SK-N-MC (cell line): ENCODE data around the gene RNASEH1.

Experiments
- DNase-seq: peaks from one replicate; pipeline ENCODE4 v3.0.0-alpha.2; 2011; ENCODE audit warnings: low read depth, low spot score
- H3K27ac ChIP-seq: fragments of 200-600 bp; sonication (generic); 2 replicates; pipeline ENCODE4 v1.5.1; 2016; ENCODE audit warnings: mixed run types
- H3K36me3 ChIP-seq: fragments of 200-600 bp; sonication (generic); 2 replicates; pipeline ENCODE4 v1.6.1; 2017; ENCODE audit warnings: antibody characterized with exemption, low read length, mixed read lengths; ENCODE audit not compliant: insufficient read depth
- H3K4me3 ChIP-seq: fragments of 200-600 bp; sonication (generic); 2 replicates; pipeline ENCODE4 v1.5.1; 2016
- H3K9ac ChIP-seq: fragments of 200-600 bp; sonication (generic); 2 replicates; pipeline ENCODE4 v1.8.0; 2017; ENCODE audit warnings: mixed run types, mixed read lengths; ENCODE audit not compliant: insufficient read length
- H3K9me3 ChIP-seq: fragments of 200-600 bp; sonication (generic); 2 replicates; pipeline ENCODE4 v1.6.1; 2017; ENCODE audit warnings: low read depth, mild to moderate bottlenecking, antibody characterized with exemption, low read length, moderate library complexity, mixed read lengths
- EZH2 ChIP-seq: fragments of 200-600 bp; sonication (generic); IDR thresholded peaks from one replicate; pipeline ENCODE4 v1.6.1; 2017; ENCODE audit warnings: antibody characterized with exemption
- FOXP2 ChIP-seq: optimal IDR thresholded peaks from 2 replicates; pipeline ENCODE3; 2011; ENCODE audit warnings: mild to moderate bottlenecking, moderate library complexity; ENCODE audit not compliant: insufficient read depth; ENCODE audit errors: extremely low read length, control extremely low read depth
- POLR2AphosphoS5 ChIP-seq: IDR thresholded peaks from 2 replicates; pipeline ENCODE4 v1.6.1; 2012; ENCODE audit warnings: mild to moderate bottlenecking, low read depth, low read length, borderline replicate concordance

Gene RNASEH1

DNA sequence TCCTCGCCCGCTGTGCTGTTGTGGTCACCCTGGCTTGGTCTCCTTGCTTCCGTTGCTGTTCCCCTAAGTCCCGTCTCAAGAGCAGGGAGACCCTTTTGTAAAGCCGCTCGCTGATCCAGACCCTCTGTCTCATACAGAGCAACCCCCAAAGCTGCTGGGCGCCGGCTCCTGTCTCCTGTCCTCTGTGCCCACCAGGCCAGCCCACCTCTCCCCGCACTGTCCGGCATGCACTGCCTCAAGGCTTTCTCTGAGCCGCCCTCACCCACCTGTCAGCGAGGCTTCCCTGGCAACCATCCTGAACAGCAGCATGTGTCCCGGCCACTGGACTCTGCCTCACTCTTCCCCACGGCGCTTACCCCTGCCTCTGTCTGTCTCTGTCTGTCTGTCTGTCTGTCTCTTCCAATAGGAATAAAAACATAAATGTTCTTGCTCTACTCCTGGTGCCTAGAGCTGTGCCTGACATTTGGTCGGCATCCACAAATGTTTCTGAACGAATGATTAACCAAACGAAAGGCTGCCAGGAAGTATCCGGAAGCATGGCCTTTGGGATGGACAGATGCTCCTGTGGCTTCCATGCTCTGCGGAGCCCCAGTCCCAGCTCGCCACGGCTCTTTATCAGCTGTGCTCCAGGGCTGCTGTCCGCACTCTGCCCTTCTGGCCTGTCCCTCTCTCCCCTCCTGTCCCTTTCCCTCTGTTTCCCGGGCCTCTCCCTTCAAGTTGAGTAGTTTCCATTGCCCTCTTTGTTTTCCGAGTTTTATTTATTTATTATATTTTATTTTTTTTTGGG lies 44.6 kb upstream of the RNASEH1 start:
- Histone ChIP-seq H3K4me3 (no peak overlapping the region), H3K9me3 (no peaks in the 10 kb centered on the region), H3K36me3 (no peaks in the 10 kb centered on the region), H3K9ac (no peak overlapping the region), H3K27ac (no peak overlapping the region)
- DNase-seq = no peak
- no peak for TF ChIP-seq POLR2AphosphoS5
- no peak for TF ChIP-seq EZH2
- no peak for TF ChIP-seq FOXP2

DNA sequence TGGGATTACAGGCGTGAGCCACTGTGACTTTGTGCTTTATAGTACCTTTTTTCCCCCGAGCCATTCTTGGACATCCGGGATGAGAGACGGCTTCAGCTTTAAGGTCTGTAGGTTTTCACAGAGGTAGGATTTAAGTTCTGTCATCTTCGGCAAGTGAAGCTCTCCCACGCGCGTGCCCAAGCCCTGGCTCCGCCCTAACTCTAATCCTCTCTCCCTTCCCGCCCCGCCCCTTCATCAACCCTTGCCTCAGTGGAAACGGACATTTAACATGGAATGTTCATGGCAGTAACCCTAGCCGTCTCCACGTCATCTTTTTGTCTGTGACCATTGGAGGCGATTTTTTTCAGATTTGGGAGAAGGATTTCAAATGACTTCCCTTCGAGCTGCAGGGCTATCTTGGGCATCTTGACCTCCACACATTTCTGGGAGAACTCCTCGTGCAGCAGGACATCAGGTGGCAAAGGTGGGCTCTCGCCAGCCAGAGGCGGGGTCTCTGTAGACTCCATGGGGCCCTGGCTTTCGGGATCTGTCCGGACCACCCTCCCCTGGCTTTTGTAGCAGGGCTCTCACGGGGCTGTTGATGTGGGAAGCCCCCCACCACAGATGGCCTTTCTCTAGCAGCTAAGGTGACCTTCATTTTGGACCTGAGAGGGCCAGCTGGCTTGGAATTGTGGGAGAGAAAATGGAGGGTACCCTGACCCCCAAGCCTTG lies 43.6 kb upstream of the RNASEH1 start:
- DNase-seq = no peak
- Histone ChIP-seq H3K4me3 (no peak overlapping the region), H3K9ac (no peak overlapping the region), H3K36me3 (no peaks in the 10 kb centered on the region), H3K27ac (no peak overlapping the region), H3K9me3 (no peaks in the 10 kb centered on the region)
- TF ChIP-seq EZH2 (no peak), POLR2AphosphoS5 (no peak), FOXP2 (no peak)

DNA sequence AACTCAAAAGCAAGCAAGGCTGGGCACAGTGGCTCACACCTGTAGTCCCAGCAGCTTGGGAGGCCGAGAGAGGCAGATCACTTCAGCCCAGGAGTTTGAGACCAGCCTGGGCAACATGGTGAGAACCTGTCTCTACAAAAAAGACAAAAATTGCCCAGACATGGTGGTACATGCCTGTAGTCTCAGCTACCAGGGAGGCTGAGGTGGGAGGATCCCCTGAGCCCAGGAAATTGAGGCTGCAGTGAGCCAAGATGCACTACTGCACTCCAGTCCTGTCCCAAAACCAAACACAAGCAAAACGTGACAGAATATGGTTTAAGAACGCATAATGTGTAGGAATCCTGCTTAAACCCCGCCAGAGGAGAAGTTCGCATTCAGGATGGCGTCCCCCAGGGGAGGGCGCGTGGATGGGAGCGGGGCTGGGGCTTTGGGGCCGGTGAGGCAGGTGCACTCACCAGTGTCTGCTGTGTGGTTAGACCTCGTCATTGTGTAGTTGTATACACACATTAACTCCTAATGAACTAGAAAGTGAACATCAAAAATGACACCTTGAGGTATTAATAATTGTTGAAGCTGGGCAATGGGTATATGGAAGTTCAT lies 42.2 kb upstream of the RNASEH1 start:
- Histone ChIP-seq H3K9ac (no peak overlapping the region), H3K9me3 (no peaks in the 10 kb centered on the region), H3K27ac (no peak overlapping the region), H3K4me3 (no peak overlapping the region), H3K36me3 (no peaks in the 10 kb centered on the region)
- no peak for TF ChIP-seq POLR2AphosphoS5
- TF ChIP-seq FOXP2 = no peak
- no peak for TF ChIP-seq EZH2
- DNase-seq = no peak

DNA sequence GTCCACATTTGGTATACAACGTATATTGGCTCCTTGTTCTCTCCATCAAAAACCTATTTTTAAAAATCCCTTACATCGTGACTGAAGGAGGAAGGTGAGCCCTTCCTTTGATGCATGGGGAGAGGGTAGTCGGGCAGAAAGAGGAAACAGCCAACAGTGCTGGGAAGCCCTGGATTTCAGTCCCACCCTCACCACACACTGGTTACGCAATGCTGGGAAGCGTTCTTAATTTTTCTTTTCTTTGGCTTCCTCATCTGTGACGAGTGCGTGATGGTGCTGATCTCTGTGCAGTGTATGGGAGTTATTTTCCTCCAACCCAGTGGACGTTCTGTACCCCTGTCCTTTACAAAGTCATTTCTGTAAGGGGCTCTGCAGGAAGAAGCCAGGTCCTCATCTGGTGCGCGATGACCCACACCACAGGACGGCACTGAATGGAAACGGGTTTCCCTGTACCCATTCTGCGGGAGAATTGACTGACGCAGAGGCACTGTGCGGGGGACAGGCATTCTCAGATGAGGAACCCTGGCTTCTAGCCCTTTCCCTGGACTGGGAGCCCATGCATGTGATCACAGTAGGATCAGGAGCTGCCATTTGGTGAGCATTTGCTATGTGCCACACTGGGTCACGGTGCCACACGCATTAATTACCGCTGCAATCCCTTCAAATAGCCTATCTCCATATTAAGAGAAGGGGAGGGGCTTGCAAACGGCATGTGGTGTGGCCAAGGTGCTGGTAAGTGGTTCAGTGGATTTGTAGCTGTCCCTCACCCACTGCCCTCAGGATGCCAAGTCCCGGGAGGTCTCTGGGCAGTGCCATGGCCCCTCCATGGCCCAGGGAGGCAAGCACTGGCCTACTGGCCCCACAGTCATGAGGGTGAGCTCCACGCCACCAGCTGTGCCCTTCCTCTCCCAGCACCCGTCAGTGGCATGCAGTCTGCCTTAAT lies 41.0 kb upstream of the RNASEH1 start:
- no peak overlapping the region for H3K27ac ChIP-seq
- no peak overlapping the region for H3K9ac ChIP-seq
- H3K4me3 ChIP-seq = no peak overlapping the region
- H3K9me3 ChIP-seq = no peaks in the 10 kb centered on the region
- no peaks in the 10 kb centered on the region for H3K36me3 ChIP-seq
- DNase-seq = no peak
- no peak for TF ChIP-seq EZH2
- TF ChIP-seq FOXP2 = no peak
- TF ChIP-seq POLR2AphosphoS5 = no peak

DNA sequence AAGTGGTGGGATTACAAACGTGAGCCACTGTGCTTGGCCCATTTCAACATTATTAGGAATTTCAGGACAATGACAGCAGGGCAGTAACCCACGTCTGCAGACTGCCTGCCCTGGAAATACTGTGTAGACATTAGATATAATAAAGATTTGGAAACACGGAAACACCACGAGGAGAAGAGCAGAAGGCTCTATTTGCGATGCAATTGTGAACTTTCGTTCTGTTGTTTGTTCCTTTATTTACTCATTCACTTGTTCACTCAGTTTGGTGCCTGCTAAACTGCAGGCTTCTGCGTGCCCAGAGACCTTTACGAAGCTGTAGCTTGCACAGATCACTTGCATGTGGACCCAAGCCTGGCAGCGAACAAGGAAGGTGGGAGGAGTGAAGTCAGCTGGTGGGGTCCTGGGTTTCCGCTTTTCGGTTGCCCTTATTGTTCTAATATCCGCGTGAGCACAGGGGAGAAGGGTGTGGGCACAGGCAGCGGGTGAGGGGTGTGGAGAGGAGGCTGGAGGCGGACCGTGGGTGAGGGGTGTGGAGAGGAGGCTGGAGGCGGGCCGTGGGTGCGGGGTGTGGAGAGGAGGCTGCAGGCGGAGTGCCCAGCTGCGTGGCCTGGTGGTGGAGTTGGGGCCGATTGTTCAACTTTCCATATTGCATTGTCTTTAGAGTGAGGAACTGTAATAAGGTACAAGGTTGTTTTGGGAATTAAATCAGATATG lies 40.2 kb upstream of the RNASEH1 start:
- no peak overlapping the region for H3K27ac ChIP-seq
- no peaks in the 10 kb centered on the region for H3K36me3 ChIP-seq
- no peak overlapping the region for H3K9ac ChIP-seq
- H3K9me3 ChIP-seq = no peaks in the 10 kb centered on the region
- TF ChIP-seq EZH2 = no peak
- no peak for TF ChIP-seq POLR2AphosphoS5
- TF ChIP-seq FOXP2 = no peak
- no peak overlapping the region for H3K4me3 ChIP-seq
- DNase-seq = no peak

DNA sequence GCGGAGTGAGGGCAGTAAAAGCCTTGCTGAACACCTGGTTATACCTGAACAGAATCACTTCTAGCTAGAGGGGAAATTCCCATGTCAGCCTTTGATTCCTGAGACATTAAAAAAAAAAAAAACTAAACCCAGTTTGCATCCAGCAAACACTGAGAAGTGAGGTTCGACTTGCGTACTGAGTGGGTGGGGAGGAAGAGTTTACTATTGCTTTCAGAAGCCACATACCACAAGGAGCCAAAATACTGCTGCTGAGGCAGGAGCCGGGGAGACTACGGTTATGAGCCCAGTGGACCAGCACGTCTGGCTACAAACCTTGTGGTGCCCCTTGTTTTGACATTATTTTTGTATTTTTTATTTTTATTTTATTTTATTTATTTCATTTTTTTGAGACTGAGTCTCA lies 39.4 kb upstream of the RNASEH1 start:
- Histone ChIP-seq H3K9me3 (no peaks in the 10 kb centered on the region), H3K4me3 (no peak overlapping the region), H3K27ac (no peak overlapping the region), H3K9ac (no peak overlapping the region), H3K36me3 (no peaks in the 10 kb centered on the region)
- TF ChIP-seq POLR2AphosphoS5 (no peak), FOXP2 (no peak), EZH2 (no peak)
- no peak for DNase-seq

DNA sequence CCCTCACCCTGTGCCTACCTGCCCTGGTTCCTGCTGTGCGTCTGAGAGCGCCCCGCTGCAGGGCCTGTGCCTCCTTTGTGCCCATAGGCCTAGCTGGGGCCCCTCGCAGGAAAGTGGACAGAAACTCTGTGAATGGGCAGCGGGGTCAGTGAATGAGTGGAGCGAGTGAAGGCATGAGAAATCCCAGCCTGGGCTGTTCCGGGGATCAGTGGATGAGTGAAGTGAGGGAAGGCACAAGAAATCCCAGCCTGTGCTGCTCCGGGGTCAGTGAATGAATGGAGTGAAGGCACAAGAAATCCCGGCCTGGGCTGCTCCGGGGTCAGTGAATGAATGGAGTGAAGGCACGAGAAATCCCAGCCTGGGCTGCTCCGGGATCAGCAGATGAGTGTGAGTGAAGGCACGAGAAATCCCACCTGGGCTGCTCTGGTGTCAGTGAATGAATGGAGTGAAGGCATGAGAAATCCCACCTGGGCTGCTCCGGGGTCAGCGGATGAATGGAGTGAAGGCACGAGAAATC lies 38.8 kb upstream of the RNASEH1 start:
- Histone ChIP-seq H3K9me3 (no peaks in the 10 kb centered on the region), H3K36me3 (no peaks in the 10 kb centered on the region), H3K9ac (no peak overlapping the region), H3K27ac (no peak overlapping the region), H3K4me3 (no peak overlapping the region)
- TF ChIP-seq FOXP2 = no peak
- TF ChIP-seq POLR2AphosphoS5 = no peak
- no peak for TF ChIP-seq EZH2
- DNase-seq = no peak
